ENCODE measurements around the gene TJP3. TPM values are rescaled to one million over a fixed set of nuclear protein-coding genes. Genes with fewer than 3 reads are reported as not detected.

TJP3 gene
- total RNA-seq, 1 donor from 2014 or later: 2.0 TPM

DNA sequence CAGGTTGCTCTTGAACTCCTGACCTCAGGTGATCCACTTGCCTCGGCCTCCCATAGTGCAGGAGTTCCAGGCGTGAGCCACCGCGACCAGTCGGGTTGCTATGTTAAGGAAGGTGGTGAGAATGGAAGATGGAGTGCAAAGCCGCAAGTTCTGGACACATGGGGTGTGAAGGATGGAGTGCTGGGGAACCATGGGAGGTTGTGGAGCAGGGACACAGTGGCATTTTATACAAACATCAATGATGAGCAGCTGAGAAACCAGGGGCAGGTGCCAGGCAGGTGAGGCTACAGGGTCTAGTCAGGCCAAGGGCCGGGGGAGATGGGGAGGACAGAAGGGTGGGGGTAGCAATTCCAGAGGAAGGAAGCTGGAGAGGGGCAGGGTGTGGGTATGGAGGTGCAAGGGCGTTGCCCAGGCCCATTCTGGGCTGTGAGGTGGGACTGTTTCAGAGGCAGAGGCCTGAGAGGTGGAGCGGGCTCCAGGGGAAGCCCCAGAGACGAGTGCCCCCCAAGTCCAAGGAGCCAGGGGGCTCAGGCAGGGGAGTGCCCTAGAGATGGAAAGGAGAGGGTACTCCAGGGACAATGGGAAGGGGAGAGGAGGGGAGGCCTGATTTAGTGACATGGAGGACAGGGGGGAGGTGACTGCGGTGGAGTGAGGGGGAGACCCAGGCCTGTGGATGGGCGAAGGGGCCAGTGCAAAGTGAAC, 65.8 kb downstream of the TJP3 start:
- Histone ChIP-seq H3K36me3 (ENCODE audit: insufficient read depth, low read length) (no peaks in the 10 kb centered on the region), H3K27ac (ENCODE audit: low read depth, low read length) (no peak overlapping the region), H3K4me3 (ENCODE audit: insufficient read depth, low read depth, low read length) (no peak overlapping the region), H3K9me3 (ENCODE audit: insufficient read depth, low read depth, low read length) (no peaks in the 10 kb centered on the region), H3K27me3 (ENCODE audit: insufficient read depth, low read length) (no peaks in the 10 kb centered on the region), H3K4me1 (ENCODE audit: insufficient read depth, low read length) (no peaks in the 10 kb centered on the region), H3K9ac (ENCODE audit: low read length) (no peak overlapping the region), H4K20me1 (ENCODE audit: insufficient read depth, low read length) (no peaks in the 10 kb centered on the region), H3K79me2 (ENCODE audit: insufficient read depth, low read length) (no peaks in the 10 kb centered on the region), H3K4me2 (ENCODE audit: low read length) (no peak overlapping the region), H2AFZ (ENCODE audit: low read depth, low read length) (no peak overlapping the region)
- H3K4me3 Mint-ChIP-seq (ENCODE audit: unreplicated experiment): no peak overlapping the region
- FAIRE-seq: no peak
- no peak overlapping the region for H3K27ac Mint-ChIP-seq (ENCODE audit: unreplicated experiment)
- peaks cover 3% of the 10 kb centered on the region for H3K36me3 Mint-ChIP-seq (ENCODE audit: low read depth, unreplicated experiment)
- no peaks in the 10 kb centered on the region for H3K4me1 Mint-ChIP-seq (ENCODE audit: low read depth, unreplicated experiment)
- peaks cover 16% of the 10 kb centered on the region for H3K27me3 Mint-ChIP-seq (ENCODE audit: low read depth, unreplicated experiment)
- DNase-seq (ENCODE audit: low read depth): no peak
- no peaks in the 10 kb centered on the region for H3K9me3 Mint-ChIP-seq (ENCODE audit: unreplicated experiment)
- TF ChIP-seq EZH2 (IDR thresholded peaks at IDR 0.05; ENCODE audit: insufficient read depth, low read length) (no peak), CTCF (IDR thresholded peaks at IDR 0.05; ENCODE audit: insufficient read depth, low read depth, low read length) (no peak)

DNA sequence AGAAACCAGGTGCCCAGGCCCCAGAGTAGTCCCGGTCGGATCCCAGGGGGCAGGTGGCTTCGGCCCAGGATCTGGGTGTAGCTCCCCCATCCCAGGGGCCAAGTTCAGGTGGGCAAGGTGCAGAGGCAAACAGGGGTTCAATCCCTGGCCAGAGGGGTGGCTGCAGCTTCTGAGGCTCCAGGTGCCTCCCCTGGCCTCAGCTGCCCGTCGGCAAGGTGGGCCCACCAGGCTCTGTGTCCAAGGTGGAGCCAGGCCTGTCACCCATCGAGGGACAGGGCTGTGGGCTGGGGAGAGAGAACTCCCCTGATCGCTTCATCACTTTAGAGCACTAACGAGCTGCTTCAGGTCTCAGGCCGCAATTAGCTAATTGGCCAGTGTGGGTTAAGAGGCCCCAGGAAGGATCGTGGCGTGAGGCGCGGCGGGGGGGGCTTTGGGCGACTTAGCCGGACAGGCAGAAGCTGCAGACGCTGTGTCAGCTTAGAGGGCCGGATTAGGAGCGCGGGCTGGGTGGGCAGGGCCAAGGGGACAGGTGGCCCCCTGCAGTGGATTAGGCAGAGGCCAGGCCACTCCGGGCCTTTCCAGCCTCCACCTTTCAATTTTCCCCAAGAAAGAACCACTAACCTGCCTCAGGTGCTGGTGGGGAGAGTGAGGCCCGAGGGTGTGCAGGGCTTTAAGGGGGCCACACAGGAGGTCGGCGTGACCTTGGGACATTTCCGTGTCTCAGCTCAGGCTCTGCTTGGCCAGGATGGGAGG, 66.6 kb downstream of the TJP3 start:
- Mint-ChIP-seq H3K4me3 (ENCODE audit: unreplicated experiment) (no peak overlapping the region), H3K9me3 (ENCODE audit: unreplicated experiment) (no peaks in the 10 kb centered on the region), H3K36me3 (ENCODE audit: low read depth, unreplicated experiment) (peaks cover 3% of the 10 kb centered on the region), H3K4me1 (ENCODE audit: low read depth, unreplicated experiment) (no peaks in the 10 kb centered on the region), H3K27ac (ENCODE audit: unreplicated experiment) (no peak overlapping the region), H3K27me3 (ENCODE audit: low read depth, unreplicated experiment) (peaks cover 16% of the 10 kb centered on the region)
- TF ChIP-seq EZH2 (IDR thresholded peaks at IDR 0.05; ENCODE audit: insufficient read depth, low read length): no peak
- H3K27ac ChIP-seq (ENCODE audit: low read depth, low read length): no peak overlapping the region
- no peak overlapping the region for H3K4me2 ChIP-seq (ENCODE audit: low read length)
- H2AFZ ChIP-seq (ENCODE audit: low read depth, low read length): no peak overlapping the region
- H3K9ac ChIP-seq (ENCODE audit: low read length): no peak overlapping the region
- H3K9me3 ChIP-seq (ENCODE audit: insufficient read depth, low read depth, low read length): no peaks in the 10 kb centered on the region
- no peak for DNase-seq (ENCODE audit: low read depth)
- H4K20me1 ChIP-seq (ENCODE audit: insufficient read depth, low read length): no peaks in the 10 kb centered on the region
- no peak for FAIRE-seq
- H3K79me2 ChIP-seq (ENCODE audit: insufficient read depth, low read length): no peaks in the 10 kb centered on the region
- H3K4me3 ChIP-seq (ENCODE audit: insufficient read depth, low read depth, low read length): no peak overlapping the region
- H3K36me3 ChIP-seq (ENCODE audit: insufficient read depth, low read length): no peaks in the 10 kb centered on the region
- no peaks in the 10 kb centered on the region for H3K27me3 ChIP-seq (ENCODE audit: insufficient read depth, low read length)
- H3K4me1 ChIP-seq (ENCODE audit: insufficient read depth, low read length): no peaks in the 10 kb centered on the region

- Mint-ChIP-seq H3K36me3 (ENCODE audit: low read depth, unreplicated experiment) (peaks cover 3% of the 10 kb centered on the region), H3K4me1 (ENCODE audit: low read depth, unreplicated experiment) (no peaks in the 10 kb centered on the region), H3K9me3 (ENCODE audit: unreplicated experiment) (no peaks in the 10 kb centered on the region), H3K4me3 (ENCODE audit: unreplicated experiment) (no peak overlapping the region), H3K27ac (ENCODE audit: unreplicated experiment) (no peak overlapping the region), H3K27me3 (ENCODE audit: low read depth, unreplicated experiment) (peaks cover 16% of the 10 kb centered on the region)
- no peak for DNase-seq (ENCODE audit: low read depth)
- no peaks in the 10 kb centered on the region for H3K36me3 ChIP-seq (ENCODE audit: insufficient read depth, low read length)
- no peak overlapping the region for H2AFZ ChIP-seq (ENCODE audit: low read depth, low read length)
- no peaks in the 10 kb centered on the region for H4K20me1 ChIP-seq (ENCODE audit: insufficient read depth, low read length)
- FAIRE-seq: no peak
- no peaks in the 10 kb centered on the region for H3K27me3 ChIP-seq (ENCODE audit: insufficient read depth, low read length)
- H3K9me3 ChIP-seq (ENCODE audit: insufficient read depth, low read depth, low read length): no peaks in the 10 kb centered on the region
- no peak overlapping the region for H3K27ac ChIP-seq (ENCODE audit: low read depth, low read length)
- no peak for TF ChIP-seq CTCF (IDR thresholded peaks at IDR 0.05; ENCODE audit: insufficient read depth, low read depth, low read length)
- no peak for TF ChIP-seq EZH2 (IDR thresholded peaks at IDR 0.05; ENCODE audit: insufficient read depth, low read length)
- H3K79me2 ChIP-seq (ENCODE audit: insufficient read depth, low read length): no peaks in the 10 kb centered on the region
- no peak overlapping the region for H3K9ac ChIP-seq (ENCODE audit: low read length)
- H3K4me1 ChIP-seq (ENCODE audit: insufficient read depth, low read length): no peaks in the 10 kb centered on the region
- no peak overlapping the region for H3K4me2 ChIP-seq (ENCODE audit: low read length)
- H3K4me3 ChIP-seq (ENCODE audit: insufficient read depth, low read depth, low read length): no peak overlapping the region
Observed at GRCh38 chr19:3775374-3775711, 67.2 kb downstream of the TJP3 start.

Data from astrocyte (in vitro differentiated cells and primary cell).